ENCODE data around the gene CBFA2T3. TPM values are rescaled to one million over a fixed set of nuclear protein-coding genes. Genes with fewer than 3 reads are reported as not detected.
"Not testable (repeated sequence)": the region's sequence is repeated elsewhere in the genome, so short reads cannot be mapped to it uniquely, and the experiment has no call there.

Gene CBFA2T3
- total RNA-seq, 4 donors from 2014 or later = 0.78 to 5.0 (median 2.8) TPM

DNA sequence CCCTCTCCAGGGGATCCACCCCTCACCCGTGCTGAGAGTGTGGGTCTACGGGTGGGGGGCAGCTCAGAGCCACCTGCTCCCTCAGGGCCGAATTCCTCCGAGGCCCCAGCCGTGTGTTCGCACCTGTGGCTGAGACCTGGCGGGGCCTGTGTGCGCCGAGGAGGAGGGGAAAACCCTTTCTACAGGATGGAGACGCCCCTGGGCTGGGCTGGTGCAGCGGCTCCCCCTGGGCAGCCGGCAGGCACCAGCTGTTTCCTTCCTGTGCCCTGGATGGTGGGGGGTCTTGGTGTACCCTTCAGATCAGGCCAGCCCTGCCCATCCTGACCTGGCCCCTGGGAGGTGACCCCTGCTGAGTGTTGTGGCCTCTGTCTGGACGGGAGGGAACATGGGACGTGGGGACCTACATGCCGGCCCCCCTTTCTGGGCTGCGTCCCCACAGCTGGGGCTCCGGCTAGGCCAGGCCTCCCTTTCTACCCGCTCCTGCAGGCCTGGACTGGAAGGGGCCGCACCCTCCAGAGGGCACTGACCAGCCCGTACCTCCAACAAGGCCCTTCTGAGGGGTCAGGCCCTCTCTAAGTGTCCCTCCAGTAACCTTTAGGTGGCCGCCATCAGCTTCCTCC lies 82.2 kb downstream of the CBFA2T3 start:
- peaks cover 0 to 13% (median 0%) of the 10 kb centered on the region in 3 donors for H3K36me3 ChIP-seq
- H3K4me1 ChIP-seq = no peaks in the 10 kb centered on the region
- no peaks in the 10 kb centered on the region for H3K9me3 ChIP-seq
- H3K27ac ChIP-seq = no peak overlapping the region
- no peak overlapping the region for H3K4me3 ChIP-seq
- no peak for DNase-seq (ENCODE audit: low spot score in 2 of 2)
- 82% methylated on average over 11 to 18 of the region's 21 CpGs for whole genome bisulfite sequencing, 2 donors
- no peaks in the 10 kb centered on the region for H3K27me3 ChIP-seq
- TF ChIP-seq POLR2A (IDR thresholded peaks at IDR 0.05) (no peak), EP300 (IDR thresholded peaks at IDR 0.05) (no peak)

DNA sequence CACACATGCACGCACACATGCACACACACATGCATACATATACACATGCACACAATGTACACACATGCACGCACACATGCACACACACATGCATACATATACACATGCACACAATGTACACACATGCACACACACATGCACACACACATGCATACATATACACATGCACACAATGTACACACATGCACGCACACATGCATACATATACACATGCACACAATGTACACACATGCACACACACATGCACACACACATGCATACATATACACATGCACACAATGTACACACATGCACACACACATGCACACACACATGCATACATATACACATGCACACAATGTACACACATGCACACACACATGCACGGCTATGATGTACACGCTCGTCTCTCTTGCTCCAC lies 82.7 kb downstream of the CBFA2T3 start:
- DNase-seq (ENCODE audit: low spot score in 2 of 2); H3K27me3 ChIP-seq; H3K4me3 ChIP-seq; H3K27ac ChIP-seq; H3K9me3 ChIP-seq; H3K4me1 ChIP-seq: not testable (repeated sequence)
- WGBS, 2 donors = 94 to 95% methylated on average over 4 of the region's 6 CpGs
- H3K36me3 ChIP-seq = peaks cover 0 to 13% (median 0%) of the 10 kb centered on the region in 3 donors

DNA sequence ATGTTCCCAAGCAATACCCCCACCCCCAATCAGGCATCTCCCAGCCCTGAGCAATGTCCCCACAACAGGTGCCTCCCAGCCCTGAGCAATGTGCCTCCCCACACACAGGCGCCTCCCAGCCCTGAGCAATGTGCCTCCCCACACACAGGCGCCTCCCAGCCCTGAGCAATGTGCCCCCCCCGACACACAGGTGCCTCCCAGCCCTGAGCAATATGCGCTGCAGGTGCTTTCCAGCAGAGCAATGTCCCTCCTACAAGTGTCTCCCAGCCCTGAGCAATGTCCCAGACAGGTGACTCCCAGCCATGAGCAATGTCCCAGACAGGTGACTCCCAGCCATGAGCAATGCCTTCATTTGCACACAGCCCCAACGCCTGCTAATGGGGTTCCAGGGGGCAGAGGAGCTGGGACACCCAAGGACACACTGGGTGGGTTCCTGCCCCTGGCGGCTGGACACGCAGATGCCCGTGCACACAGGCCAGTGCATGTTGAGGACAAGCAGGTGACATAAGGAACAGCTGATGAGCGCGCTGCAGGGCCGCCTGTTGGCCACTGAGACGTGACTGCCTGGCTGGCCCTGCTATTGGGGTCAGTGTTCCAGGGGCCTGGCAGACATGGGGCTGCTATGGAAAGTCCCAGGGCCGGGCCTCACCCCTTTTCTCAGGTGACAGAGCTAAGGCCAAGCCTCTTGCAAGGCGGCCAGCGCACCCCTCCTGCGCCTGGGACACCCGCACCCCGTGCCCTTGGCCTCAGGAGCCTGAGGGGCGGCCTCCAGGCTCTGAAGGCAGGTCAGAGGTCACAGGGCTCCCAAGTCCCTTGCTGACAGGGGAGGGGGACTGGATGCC lies 83.7 kb downstream of the CBFA2T3 start:
- DNase-seq (ENCODE audit: low spot score in 2 of 2) = no peak
- TF ChIP-seq, protein P1, sequence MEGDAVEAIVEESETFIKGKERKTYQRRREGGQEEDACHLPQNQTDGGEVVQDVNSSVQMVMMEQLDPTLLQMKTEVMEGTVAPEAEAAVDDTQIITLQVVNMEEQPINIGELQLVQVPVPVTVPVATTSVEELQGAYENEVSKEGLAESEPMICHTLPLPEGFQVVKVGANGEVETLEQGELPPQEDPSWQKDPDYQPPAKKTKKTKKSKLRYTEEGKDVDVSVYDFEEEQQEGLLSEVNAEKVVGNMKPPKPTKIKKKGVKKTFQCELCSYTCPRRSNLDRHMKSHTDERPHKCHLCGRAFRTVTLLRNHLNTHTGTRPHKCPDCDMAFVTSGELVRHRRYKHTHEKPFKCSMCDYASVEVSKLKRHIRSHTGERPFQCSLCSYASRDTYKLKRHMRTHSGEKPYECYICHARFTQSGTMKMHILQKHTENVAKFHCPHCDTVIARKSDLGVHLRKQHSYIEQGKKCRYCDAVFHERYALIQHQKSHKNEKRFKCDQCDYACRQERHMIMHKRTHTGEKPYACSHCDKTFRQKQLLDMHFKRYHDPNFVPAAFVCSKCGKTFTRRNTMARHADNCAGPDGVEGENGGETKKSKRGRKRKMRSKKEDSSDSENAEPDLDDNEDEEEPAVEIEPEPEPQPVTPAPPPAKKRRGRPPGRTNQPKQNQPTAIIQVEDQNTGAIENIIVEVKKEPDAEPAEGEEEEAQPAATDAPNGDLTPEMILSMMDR (IDR thresholded peaks at IDR 0.05) = no peak
- TF ChIP-seq POLR2A (IDR thresholded peaks at IDR 0.05) (no peak), EP300 (IDR thresholded peaks at IDR 0.05) (no peak)
- Histone ChIP-seq H3K9me3 (no peaks in the 10 kb centered on the region), H3K27me3 (no peaks in the 10 kb centered on the region), H3K4me1 (peaks cover 0 to 6% (median 0%) of the 10 kb centered on the region in 4 donors), H3K27ac (no peak overlapping the region), H3K36me3 (peaks cover 0 to 13% (median 0%) of the 10 kb centered on the region in 3 donors), H3K4me3 (no peak overlapping the region)
- 86 to 90% methylated on average over 11 to 19 of the region's 19 CpGs for WGBS, 2 donors

DNA sequence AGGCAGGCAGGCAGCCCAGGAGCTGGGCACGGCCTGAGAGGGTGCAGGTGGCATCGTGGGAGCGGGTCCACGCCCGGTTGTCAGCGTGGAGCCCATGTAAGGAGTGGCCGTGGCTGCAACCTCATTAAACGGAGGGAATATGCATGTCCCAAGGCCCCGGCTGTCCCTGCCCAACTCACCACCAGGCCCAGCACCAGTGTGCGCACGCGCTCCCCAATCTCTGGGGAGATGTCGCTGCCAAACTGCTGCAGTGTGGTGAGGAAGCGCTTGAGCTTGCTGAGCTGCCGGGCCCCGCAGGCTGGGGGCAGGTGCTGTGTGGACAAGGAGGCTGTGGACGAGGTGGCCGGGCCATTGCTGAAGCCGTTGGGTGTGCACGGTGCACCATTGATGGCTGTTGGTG lies 84.9 kb downstream of the CBFA2T3 start:
- no peak for DNase-seq (ENCODE audit: low spot score in 2 of 2)
- TF ChIP-seq, protein P1 (IDR thresholded peaks at IDR 0.05) = no peak
- no peak for TF ChIP-seq EP300 (IDR thresholded peaks at IDR 0.05)
- TF ChIP-seq POLR2A (IDR thresholded peaks at IDR 0.05) = no peak
- Histone ChIP-seq H3K36me3 (peaks cover 0 to 8% (median 0%) of the 10 kb centered on the region in 3 donors), H3K4me1 (peaks cover 0 to 17% (median 0%) of the 10 kb centered on the region in 4 donors), H3K4me3 (no peak overlapping the region), H3K27ac (no peak overlapping the region), H3K27me3 (no peaks in the 10 kb centered on the region), H3K9me3 (no peaks in the 10 kb centered on the region)
- 83 to 89% methylated on average over 17 to 20 of the region's 20 CpGs for WGBS, 2 donors

DNA sequence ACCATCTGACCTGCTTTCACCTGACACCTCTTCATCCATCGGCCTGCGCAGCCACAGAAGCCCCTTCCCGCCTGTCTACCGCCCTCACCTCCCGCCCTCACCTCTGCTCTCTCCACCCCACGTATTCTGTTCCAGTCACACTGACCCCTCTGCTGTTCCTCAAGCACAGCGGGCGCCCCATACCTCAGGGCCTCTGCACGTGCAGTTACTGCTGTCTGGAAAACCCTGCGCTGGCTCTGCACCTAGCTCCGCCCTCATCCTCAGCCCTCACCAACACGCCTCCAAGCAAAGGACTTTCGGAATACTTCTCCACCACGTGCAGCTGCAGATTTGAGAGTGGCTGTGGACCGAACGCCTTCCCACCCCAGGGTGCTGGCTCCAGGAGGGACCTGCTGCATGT lies 85.9 kb downstream of the CBFA2T3 start:
- WGBS, 2 donors = 84 to 85% methylated on average over 16 of the region's 16 CpGs
- no peak for TF ChIP-seq EP300 (IDR thresholded peaks at IDR 0.05)
- TF ChIP-seq, protein P1 (IDR thresholded peaks at IDR 0.05) = no peak
- TF ChIP-seq POLR2A (IDR thresholded peaks at IDR 0.05) = no peak
- Histone ChIP-seq H3K4me1 (peaks cover 0 to 25% (median 3%) of the 10 kb centered on the region in 4 donors), H3K36me3 (peaks cover 0 to 8% (median 0%) of the 10 kb centered on the region in 3 donors), H3K4me3 (no peak overlapping the region), H3K27me3 (no peaks in the 10 kb centered on the region), H3K27ac (no peak overlapping the region), H3K9me3 (no peaks in the 10 kb centered on the region)
- DNase-seq (ENCODE audit: low spot score in 2 of 2) = no peak

DNA sequence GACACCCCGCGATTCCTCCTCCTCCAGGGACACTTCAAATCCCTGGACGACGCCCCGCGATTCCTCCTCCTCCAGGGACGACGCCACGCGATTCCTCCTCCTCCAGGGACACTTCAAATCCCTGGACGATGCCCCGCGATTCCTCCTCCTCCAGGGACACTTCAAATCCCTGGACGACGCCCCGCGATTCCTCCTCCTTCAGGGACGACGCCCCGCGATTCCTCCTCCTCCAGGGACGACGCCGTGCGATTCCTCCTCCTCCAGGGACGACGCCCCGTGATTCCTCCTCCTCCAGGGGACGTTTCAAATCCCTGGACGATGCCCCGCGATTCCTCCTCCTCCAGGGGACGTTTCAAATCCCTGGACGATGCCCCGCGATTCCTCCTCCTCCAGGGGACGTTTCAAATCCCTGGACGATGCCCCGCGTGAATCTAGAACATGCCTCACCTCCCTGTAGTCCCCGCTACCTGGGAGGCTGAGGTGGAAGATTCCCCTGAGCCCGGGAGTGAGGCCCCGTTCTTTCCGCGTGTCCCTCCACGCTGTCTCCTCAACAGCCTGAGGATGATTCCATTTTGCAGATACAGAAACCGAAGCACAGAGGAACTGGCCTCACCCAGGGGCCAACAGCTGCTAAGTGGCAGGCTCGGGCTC lies 87.2 kb downstream of the CBFA2T3 start:
- Histone ChIP-seq H3K4me1 (peaks cover 0 to 30% (median 3%) of the 10 kb centered on the region in 4 donors), H3K36me3 (peaks cover 0 to 11% (median 0%) of the 10 kb centered on the region in 3 donors)
- WGBS, 2 donors = 93 to 94% methylated on average over 48 of the region's 48 CpGs
- not testable (repeated sequence) for H3K27ac ChIP-seq; H3K4me3 ChIP-seq; H3K9me3 ChIP-seq; DNase-seq (ENCODE audit: low spot score in 2 of 2); H3K27me3 ChIP-seq

Data from tibial nerve (tissue), 4 donors.